IMR-90 (cell line): Measurements from ENCODE around the gene PLCB4.

Experiments used
- BHLHE40 ChIP-seq: fragments of 150-350 bp; IDR thresholded peaks from 2 replicates; pipeline ENCODE4 v1.6.1; 2016; ENCODE audit warnings: mild to moderate bottlenecking, low read depth, low read length
- CEBPB ChIP-seq: IDR thresholded peaks from 2 replicates; pipeline ENCODE4 v1.6.1; 2012; ENCODE audit warnings: low read depth, low read length, improper control_type of control experiment
- CHD1 ChIP-seq: IDR thresholded peaks from 2 replicates; pipeline ENCODE4 v1.6.1; 2012; ENCODE audit warnings: low read depth, low read length, improper control_type of control experiment
- CTCF ChIP-seq: conservative IDR thresholded peaks from 2 replicates; pipeline ENCODE4 v1.5.1; 2012; ENCODE audit warnings: mild to moderate bottlenecking, low read depth, low read length, improper control_type of control experiment
- MAFK ChIP-seq: IDR thresholded peaks from 2 replicates; pipeline ENCODE4 v1.6.1; 2012; ENCODE audit warnings: low read depth, low read length, improper control_type of control experiment
- MXI1 ChIP-seq: IDR thresholded peaks from 2 replicates; pipeline ENCODE4 v1.6.1; 2012; ENCODE audit warnings: low read depth, mild to moderate bottlenecking, low read length, moderate library complexity, borderline replicate concordance
- POLR2A ChIP-seq: IDR thresholded peaks from 2 replicates; pipeline ENCODE4 v1.6.1; 2012; ENCODE audit warnings: mild to moderate bottlenecking, low read depth, low read length
- RFX5 ChIP-seq: IDR thresholded peaks from 2 replicates; pipeline ENCODE4 v1.8.0; 2012; ENCODE audit warnings: low read depth, mild to moderate bottlenecking, low read length, moderate library complexity
- SMC3 ChIP-seq: fragments of 150-350 bp; IDR thresholded peaks from 2 replicates; pipeline ENCODE4 v1.6.1; 2016; ENCODE audit warnings: low read depth, mild to moderate bottlenecking, antibody characterized with exemption, low read length, moderate library complexity

GRCh38 chr20:9454791-9455190 is 385.9 kb downstream of the PLCB4 start:
- TF ChIP-seq CTCF (no peak), CHD1 (no peak), POLR2A (no peak), MAFK (no peak), MXI1 (no peak), RFX5 (no peak), BHLHE40 (no peak), SMC3 (no peak), CEBPB (peak; percentile 42)
